Measurements from ENCODE around the gene TMEM131. TPM values are rescaled to one million over a fixed set of nuclear protein-coding genes. Genes with fewer than 3 reads are reported as not detected.

The TMEM131 gene
- total RNA-seq, 4 donors from 2014 or later = 39.0 to 58.5 (median 41.3) TPM

GRCh38 chr2:97985998-97986397, 9.8 kb downstream of the TMEM131 start:
- H3K4me1 ChIP-seq = peaks cover 0 to 19% (median 1%) of the 10 kb centered on the region in 4 donors
- TF ChIP-seq EP300 (IDR thresholded peaks at IDR 0.05) = no peak
- TF ChIP-seq, protein P1, sequence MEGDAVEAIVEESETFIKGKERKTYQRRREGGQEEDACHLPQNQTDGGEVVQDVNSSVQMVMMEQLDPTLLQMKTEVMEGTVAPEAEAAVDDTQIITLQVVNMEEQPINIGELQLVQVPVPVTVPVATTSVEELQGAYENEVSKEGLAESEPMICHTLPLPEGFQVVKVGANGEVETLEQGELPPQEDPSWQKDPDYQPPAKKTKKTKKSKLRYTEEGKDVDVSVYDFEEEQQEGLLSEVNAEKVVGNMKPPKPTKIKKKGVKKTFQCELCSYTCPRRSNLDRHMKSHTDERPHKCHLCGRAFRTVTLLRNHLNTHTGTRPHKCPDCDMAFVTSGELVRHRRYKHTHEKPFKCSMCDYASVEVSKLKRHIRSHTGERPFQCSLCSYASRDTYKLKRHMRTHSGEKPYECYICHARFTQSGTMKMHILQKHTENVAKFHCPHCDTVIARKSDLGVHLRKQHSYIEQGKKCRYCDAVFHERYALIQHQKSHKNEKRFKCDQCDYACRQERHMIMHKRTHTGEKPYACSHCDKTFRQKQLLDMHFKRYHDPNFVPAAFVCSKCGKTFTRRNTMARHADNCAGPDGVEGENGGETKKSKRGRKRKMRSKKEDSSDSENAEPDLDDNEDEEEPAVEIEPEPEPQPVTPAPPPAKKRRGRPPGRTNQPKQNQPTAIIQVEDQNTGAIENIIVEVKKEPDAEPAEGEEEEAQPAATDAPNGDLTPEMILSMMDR (IDR thresholded peaks at IDR 0.05) = no peak
- TF ChIP-seq POLR2A (IDR thresholded peaks at IDR 0.05) = no peak
- H3K4me3 ChIP-seq = no peak overlapping the region
- H3K27me3 ChIP-seq = no peaks in the 10 kb centered on the region
- WGBS, 2 donors = 92 to 93% methylated on average over 2 of the region's 2 CpGs
- H3K9me3 ChIP-seq = peaks cover 0 to 14% (median 3%) of the 10 kb centered on the region in 4 donors
- no peak for DNase-seq (ENCODE audit: low spot score in 2 of 2)
- no peaks in the 10 kb centered on the region for H3K36me3 ChIP-seq
- H3K27ac ChIP-seq = no peak overlapping the region

DNA sequence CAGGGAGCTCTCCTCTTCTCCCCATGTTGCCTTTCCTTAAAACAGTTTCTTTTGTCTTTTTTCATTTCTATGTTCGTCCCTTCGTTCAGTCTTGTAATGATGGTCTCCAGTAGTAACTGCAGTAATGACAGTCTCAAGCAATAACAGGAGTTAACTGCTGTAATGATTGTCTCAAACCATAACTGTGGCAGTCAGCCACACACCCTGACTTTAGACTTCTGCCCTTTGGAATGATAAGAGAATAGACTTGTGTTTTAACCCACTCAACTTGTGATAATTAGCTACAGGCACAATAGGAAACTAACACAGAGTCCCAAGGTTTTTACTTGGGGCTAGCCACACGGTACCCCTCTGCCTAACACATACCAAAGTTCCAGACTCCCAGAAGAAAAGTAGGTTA, 12.1 kb downstream of the TMEM131 start:
- no peak for TF ChIP-seq POLR2A (IDR thresholded peaks at IDR 0.05)
- TF ChIP-seq, protein P1 (IDR thresholded peaks at IDR 0.05) = no peak
- Histone ChIP-seq H3K36me3 (peaks cover 0 to 8% (median 0%) of the 10 kb centered on the region in 3 donors), H3K4me1 (peaks cover 0 to 11% (median 0%) of the 10 kb centered on the region in 4 donors), H3K9me3 (peaks cover 0 to 20% (median 8%) of the 10 kb centered on the region in 4 donors), H3K4me3 (no peak overlapping the region), H3K27ac (no peak overlapping the region), H3K27me3 (no peaks in the 10 kb centered on the region)
- no peak for DNase-seq (ENCODE audit: low spot score in 2 of 2)
- WGBS, 2 donors = 41 to 60% methylated on average over 3 of the region's 3 CpGs

GRCh38 chr2:97983134-97983533, 12.6 kb downstream of the TMEM131 start:
- peaks cover 0 to 20% (median 7%) of the 10 kb centered on the region in 4 donors for H3K9me3 ChIP-seq
- H3K27me3 ChIP-seq = no peaks in the 10 kb centered on the region
- H3K36me3 ChIP-seq = peaks cover 0 to 10% (median 0%) of the 10 kb centered on the region in 3 donors
- H3K4me1 ChIP-seq = peaks cover 0 to 11% (median 0%) of the 10 kb centered on the region in 4 donors
- no peak overlapping the region for H3K27ac ChIP-seq
- TF ChIP-seq EP300 (IDR thresholded peaks at IDR 0.05) (no peak), POLR2A (IDR thresholded peaks at IDR 0.05) (no peak)
- TF ChIP-seq, protein P1 (IDR thresholded peaks at IDR 0.05) = no peak
- DNase-seq (ENCODE audit: low spot score in 2 of 2) = no peak
- 68 to 76% methylated on average over 6 of the region's 6 CpGs for WGBS, 2 donors
- no peak overlapping the region for H3K4me3 ChIP-seq

GRCh38 chr2:97982621-97983020, 13.1 kb downstream of the TMEM131 start:
- Histone ChIP-seq H3K4me3 (no peak overlapping the region), H3K27ac (no peak overlapping the region), H3K36me3 (peaks cover 0 to 10% (median 0%) of the 10 kb centered on the region in 3 donors), H3K27me3 (no peaks in the 10 kb centered on the region), H3K9me3 (peaks cover 0 to 15% (median 5%) of the 10 kb centered on the region in 4 donors), H3K4me1 (peaks cover 0 to 11% (median 0%) of the 10 kb centered on the region in 4 donors)
- TF ChIP-seq, protein P1 (IDR thresholded peaks at IDR 0.05) = no peak
- no peak for TF ChIP-seq EP300 (IDR thresholded peaks at IDR 0.05)
- no peak for TF ChIP-seq POLR2A (IDR thresholded peaks at IDR 0.05)
- DNase-seq (ENCODE audit: low spot score in 2 of 2) = no peak

DNA sequence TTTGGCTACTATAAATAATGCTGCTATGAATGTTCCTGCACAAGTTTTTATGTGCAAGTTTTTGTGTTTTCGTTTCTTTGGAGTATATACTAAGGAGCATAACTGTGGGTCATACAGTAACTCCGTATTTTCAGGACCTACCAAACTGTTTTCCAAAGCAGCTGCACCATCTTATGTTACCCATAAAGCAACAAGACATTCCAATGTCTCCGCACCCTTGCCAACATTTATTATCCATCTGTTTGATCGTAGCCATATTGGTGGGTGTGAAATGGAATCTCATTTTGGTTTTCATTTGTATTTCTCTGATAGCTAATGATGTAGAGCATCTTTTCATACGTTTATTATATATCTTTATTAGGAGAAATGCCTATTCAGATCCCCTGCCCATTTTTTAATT, 13.8 kb downstream of the TMEM131 start:
- H3K27ac ChIP-seq = no peak overlapping the region
- no peak for DNase-seq (ENCODE audit: low spot score in 2 of 2)
- TF ChIP-seq, protein P1 (IDR thresholded peaks at IDR 0.05) = no peak
- TF ChIP-seq EP300 (IDR thresholded peaks at IDR 0.05) = no peak
- no peak for TF ChIP-seq POLR2A (IDR thresholded peaks at IDR 0.05)
- peaks cover 0 to 11% (median 0%) of the 10 kb centered on the region in 4 donors for H3K4me1 ChIP-seq
- peaks cover 0 to 10% (median 0%) of the 10 kb centered on the region in 3 donors for H3K36me3 ChIP-seq
- H3K4me3 ChIP-seq = no peak overlapping the region
- H3K9me3 ChIP-seq = peaks cover 0 to 14% (median 4%) of the 10 kb centered on the region in 4 donors
- H3K27me3 ChIP-seq = no peaks in the 10 kb centered on the region
- 96 to 98% methylated on average over 5 of the region's 5 CpGs for WGBS, 2 donors
